Lower leg skin (tissue), 3 donors: ENCODE results near the gene FNDC3B.

Source experiments
- POLR2A ChIP-seq, 2 donors: fragments of 450-650 bp; IDR thresholded peaks; one replicate each; pipeline ENCODE4 v1.6.1; 2016 to 2017; ENCODE audit warnings: antibody characterized with exemption in 2 of 2, mild to moderate bottlenecking in 1 of 2, moderate library complexity in 1 of 2
- TF ChIP-seq, protein P1 (sequence below), 3 donors: fragments of 450-650 bp; IDR thresholded peaks; one replicate each; pipeline ENCODE4 v1.5.1; 2016; ENCODE audit warnings: antibody characterized with exemption in 3 of 3, mild to moderate bottlenecking in 3 of 3, moderate library complexity in 2 of 3

DNA sequence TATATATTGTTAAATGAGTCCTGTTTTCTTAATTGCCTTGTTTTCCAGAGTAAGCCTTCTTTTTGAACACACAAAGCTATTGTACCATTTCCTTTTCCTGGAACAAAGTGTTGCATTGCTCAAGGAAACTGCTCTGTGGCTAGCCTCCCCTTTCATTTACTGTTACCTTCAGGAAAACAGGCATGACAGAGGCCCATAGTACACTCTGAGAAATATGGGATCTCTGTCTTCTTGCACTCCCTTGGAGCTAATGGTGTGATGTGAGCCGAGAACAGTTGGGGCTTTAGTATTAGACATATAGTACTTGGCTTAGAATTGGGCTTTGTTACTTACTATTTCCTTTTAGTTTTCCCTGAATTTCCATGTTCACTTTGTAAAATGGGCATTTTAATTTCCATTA is 215.2 kb downstream of the FNDC3B start:
- TF ChIP-seq, protein P1, sequence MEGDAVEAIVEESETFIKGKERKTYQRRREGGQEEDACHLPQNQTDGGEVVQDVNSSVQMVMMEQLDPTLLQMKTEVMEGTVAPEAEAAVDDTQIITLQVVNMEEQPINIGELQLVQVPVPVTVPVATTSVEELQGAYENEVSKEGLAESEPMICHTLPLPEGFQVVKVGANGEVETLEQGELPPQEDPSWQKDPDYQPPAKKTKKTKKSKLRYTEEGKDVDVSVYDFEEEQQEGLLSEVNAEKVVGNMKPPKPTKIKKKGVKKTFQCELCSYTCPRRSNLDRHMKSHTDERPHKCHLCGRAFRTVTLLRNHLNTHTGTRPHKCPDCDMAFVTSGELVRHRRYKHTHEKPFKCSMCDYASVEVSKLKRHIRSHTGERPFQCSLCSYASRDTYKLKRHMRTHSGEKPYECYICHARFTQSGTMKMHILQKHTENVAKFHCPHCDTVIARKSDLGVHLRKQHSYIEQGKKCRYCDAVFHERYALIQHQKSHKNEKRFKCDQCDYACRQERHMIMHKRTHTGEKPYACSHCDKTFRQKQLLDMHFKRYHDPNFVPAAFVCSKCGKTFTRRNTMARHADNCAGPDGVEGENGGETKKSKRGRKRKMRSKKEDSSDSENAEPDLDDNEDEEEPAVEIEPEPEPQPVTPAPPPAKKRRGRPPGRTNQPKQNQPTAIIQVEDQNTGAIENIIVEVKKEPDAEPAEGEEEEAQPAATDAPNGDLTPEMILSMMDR (IDR thresholded peaks at IDR 0.05): no peak
- TF ChIP-seq POLR2A (IDR thresholded peaks at IDR 0.05): no peak
